22Rv1 (cell line): ENCODE data around the gene ENPP3.
A peak's percentile ranks its signal among the peaks of the same experiment; 100 is the strongest.
"Not testable (repeated sequence)": the region's sequence is repeated elsewhere in the genome, so short reads cannot be mapped to it uniquely, and the experiment has no call there.

Source experiments
- H3K27ac ChIP-seq: fragments of 450-650 bp; 2 replicates; pipeline ENCODE4 v1.5.1; 2017
- ZFX ChIP-seq: fragments of 450-650 bp; IDR thresholded peaks from 2 replicates; pipeline ENCODE4 v1.6.1; 2017; ENCODE audit warnings: antibody characterized with exemption, borderline replicate concordance
- TF ChIP-seq, protein P1 (sequence below): fragments of 450-650 bp; IDR thresholded peaks from 2 replicates; pipeline ENCODE4 v1.5.1; 2017; ENCODE audit warnings: mild to moderate bottlenecking

The ENPP3 gene

DNA sequence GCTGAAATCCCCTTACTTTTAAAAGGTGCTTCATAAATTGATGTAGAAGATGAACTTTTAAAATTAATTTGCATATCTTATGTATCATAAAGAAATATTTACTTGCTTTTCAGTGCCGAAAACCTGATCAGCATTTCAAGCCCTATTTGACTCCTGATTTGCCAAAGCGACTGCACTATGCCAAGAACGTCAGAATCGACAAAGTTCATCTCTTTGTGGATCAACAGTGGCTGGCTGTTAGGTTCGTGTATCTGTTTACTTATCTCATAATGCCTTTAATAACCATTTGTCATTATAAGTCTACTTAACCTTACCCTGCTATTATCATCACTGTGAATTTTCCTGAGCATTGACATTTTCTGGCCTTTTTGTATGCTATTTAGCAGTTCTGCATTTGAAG, 56.3 kb downstream of the ENPP3 start:
- TF ChIP-seq, protein P1, sequence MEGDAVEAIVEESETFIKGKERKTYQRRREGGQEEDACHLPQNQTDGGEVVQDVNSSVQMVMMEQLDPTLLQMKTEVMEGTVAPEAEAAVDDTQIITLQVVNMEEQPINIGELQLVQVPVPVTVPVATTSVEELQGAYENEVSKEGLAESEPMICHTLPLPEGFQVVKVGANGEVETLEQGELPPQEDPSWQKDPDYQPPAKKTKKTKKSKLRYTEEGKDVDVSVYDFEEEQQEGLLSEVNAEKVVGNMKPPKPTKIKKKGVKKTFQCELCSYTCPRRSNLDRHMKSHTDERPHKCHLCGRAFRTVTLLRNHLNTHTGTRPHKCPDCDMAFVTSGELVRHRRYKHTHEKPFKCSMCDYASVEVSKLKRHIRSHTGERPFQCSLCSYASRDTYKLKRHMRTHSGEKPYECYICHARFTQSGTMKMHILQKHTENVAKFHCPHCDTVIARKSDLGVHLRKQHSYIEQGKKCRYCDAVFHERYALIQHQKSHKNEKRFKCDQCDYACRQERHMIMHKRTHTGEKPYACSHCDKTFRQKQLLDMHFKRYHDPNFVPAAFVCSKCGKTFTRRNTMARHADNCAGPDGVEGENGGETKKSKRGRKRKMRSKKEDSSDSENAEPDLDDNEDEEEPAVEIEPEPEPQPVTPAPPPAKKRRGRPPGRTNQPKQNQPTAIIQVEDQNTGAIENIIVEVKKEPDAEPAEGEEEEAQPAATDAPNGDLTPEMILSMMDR: no peak
- TF ChIP-seq ZFX: no peak
- H3K27ac ChIP-seq: no peak overlapping the region

DNA sequence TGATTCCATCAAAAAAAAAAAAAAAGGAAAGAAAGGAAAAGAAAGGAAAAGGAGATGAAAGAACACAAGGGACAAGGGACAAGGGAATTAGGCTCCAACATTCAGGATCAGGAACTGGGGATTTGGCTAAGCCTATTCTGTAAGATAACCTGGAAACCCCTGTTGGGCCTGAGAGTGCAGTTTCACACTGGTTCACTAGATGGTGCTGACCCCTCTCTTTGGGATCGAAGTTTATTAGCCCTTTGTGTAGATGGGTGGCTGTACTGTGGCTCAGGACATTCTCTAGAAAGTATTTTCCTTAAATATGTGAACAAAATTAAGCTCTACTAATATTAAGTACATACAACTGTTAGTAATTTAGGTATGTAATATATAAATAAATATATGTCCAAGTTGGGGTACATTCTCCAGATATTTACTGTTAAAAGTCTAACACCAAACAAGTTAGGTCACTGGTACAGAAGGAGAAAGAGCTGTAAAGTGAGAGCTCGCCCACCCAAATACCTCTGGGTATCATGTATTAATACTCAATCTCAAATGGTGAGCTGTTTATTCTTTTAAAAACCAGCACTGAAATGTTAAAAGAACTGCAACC, 57.8 kb downstream of the ENPP3 start:
- H3K27ac ChIP-seq: no peak overlapping the region
- TF ChIP-seq ZFX: no peak
- TF ChIP-seq, protein P1: peak; percentile 83

DNA sequence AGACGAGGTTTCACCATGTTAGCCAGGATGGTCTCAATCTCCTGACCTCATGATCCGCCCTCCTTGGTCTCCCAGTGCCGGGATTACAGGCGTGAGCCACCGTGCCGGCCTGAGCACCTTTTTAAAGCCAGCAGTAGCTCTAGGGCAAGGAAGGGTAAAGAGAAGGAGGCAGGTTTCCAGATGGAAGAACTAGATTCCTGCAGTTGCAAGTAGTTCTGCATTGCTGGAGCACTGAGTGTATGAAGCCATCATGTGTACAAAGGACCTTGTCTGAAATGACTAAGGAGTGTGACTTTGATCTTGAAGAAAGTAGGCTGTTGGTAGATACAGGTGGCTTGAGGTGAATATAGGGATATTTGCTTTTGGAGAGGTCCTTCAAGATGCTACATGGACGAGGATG, 59.9 kb downstream of the ENPP3 start:
- no peak overlapping the region for H3K27ac ChIP-seq
- TF ChIP-seq, protein P1: no peak
- no peak for TF ChIP-seq ZFX

DNA sequence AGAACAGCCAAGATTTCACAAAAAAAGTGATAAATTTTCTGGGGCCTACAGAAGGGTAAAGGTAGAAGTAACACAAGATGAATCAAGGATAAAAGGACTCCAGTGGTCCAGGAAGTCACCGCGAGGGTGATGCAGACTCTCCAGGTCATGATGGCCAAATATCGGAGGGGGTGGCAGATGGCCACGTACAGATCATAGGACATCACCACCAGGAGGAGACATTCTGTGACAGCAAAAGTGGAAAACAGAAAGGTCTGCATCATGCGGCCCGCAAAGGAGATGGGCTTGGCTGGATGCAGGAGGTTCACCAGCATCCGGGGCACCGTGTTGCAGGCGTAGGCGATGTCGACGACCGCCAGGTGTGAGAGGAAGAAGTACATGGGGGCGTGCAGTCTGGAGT, 63.7 kb downstream of the ENPP3 start:
- not testable (repeated sequence) for H3K27ac ChIP-seq

DNA sequence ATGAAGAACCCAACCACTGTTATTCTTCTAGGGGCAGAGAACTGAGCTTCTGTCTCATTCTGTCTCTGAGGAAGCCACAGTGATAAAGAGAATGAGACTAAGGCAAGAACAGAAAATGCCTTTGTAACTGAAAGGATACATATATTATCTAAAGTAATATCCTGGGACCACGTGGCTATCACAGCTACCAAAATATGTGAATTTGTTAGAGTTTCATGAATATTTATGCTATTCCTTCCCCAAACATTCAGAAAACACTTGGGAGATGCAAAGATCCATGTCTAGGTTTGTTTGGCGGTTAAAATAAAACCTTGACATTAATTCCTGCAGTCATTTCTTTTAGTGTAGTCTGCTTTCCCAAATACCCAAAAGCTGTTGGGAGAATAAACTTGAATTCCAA, 66.8 kb downstream of the ENPP3 start:
- H3K27ac ChIP-seq: not testable (repeated sequence)

DNA sequence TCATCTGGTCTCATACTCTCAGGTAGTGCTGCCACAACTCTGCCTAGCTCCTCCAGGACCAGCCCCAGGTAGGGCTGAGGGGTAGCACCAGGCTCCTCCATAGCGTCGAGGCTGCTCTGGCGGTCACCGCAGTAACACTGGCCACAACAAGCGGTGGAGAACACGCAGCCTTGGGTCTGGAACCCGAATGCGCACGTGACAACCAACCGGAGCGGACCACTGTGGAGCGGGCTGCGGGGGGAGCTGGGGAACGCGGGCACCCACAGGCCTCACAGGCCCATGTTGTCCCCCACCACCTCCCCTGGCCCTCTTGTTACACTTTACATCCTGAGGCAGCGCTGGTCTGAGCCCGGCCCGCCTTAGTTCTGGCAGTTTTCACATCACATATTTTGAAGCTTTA, 73.8 kb downstream of the ENPP3 start, which contains the start of gene CTAGE9:
CTAGE9 (minus strand) TSS at position 101 of the 400 bp plus-strand sequence; CDS start at position 101, 0 bp downstream.
- not testable (repeated sequence) for H3K27ac ChIP-seq

DNA sequence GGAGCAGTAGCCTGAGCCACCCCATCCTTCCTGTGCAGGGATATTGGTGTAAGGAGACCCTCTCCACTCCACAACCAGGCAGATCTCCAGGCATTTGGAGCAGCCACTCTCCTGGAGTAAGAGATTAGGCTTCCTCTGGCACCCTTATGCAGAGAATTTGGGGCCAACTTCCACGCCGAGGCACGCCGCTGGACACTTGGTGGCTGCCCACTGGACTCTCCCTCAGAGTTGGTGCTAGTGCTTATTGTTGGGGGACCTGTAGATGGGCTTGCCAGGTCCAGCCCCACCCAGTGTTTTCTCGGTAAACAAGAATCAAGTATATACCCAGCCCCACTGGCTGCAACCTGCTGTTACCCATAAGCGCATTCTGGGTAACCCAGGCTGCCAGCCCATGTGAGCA, 78.5 kb downstream of the ENPP3 start:
- not testable (repeated sequence) for H3K27ac ChIP-seq

DNA sequence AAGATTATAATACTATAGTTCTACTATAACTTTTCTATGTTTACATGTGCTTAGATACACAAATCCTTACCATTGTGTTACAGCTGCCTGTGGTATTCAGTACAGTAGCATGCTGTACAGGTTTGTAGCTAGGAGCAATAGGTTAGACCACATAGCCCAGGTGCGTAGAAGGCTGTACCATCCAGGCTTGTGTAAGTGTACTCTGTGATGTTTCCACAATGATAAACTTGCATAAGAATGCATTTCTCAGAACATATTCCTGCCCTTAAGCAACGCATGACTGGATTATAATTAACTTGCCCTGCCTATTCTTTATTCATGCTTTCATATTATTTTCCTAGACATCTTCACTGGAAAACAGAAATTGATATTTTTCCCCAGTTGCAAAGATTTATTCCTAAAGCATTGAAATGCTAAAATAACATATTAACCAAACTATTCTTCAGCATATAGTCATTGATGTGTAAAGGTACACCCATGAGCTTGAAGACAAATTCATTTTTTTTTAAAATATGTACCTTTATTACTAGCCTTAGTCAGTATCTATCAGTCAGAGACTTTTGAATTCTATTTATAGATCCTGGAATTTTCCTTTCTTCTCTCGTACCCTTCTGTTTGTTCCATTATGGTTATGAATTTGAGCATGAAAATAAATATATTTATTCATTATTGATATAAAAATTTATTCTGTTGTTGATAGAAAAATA, 80.9 kb downstream of the ENPP3 start:
- TF ChIP-seq, protein P1: no peak
- TF ChIP-seq ZFX: no peak
- no peak overlapping the region for H3K27ac ChIP-seq

DNA sequence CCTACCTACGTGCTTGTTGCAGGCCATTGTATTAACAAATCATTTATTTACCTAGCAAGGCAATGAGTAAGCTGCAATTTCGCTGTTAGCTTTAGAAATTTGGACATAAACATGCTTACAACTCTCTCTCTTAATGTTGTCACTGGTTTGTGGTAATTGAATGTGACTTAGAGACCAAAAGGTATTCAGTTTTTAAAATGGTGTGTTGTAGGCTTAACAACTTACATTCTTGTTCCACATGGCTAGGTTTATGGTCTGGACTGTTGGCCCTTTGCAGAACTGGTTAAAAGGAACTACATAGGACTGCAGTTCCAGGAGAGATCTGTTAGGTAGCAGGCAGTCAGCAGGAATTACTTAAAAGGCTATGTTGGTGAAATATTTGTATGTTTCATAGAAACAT, 84.1 kb downstream of the ENPP3 start:
- TF ChIP-seq, protein P1: no peak
- TF ChIP-seq ZFX: no peak
- H3K27ac ChIP-seq: no peak overlapping the region
